Smooth muscle cell (in vitro differentiated cells): ENCODE measurements around the gene CALR3. TPM values are rescaled to one million over a fixed set of nuclear protein-coding genes. Genes with fewer than 3 reads are reported as not detected.

Source experiments
- DNase-seq: peaks from one replicate; lab custom pipeline; 2025; ENCODE audit not compliant: unreplicated experiment; lab: John Stamatoyannopoulos, UW
- H2AFZ ChIP-seq: fragments of 200-600 bp; sonication (generic); 2 replicates; pipeline ENCODE4 v1.6.0; 2016; ENCODE audit warnings: antibody characterized with exemption, low read depth, mild to moderate bottlenecking
- H3F3A ChIP-seq: fragments of 200-600 bp; sonication (generic); 2 replicates; pipeline ENCODE4 v1.6.0; 2017; ENCODE audit warnings: antibody characterized with exemption, low read depth
- H3K27ac ChIP-seq: fragments of 200-600 bp; sonication (generic); 2 replicates; pipeline ENCODE4 v1.5.1; 2016; ENCODE audit warnings: low read depth, mild to moderate bottlenecking
- H3K27me3 ChIP-seq: fragments of 200-600 bp; sonication (generic); 2 replicates; pipeline ENCODE4 v1.6.1; 2016; ENCODE audit warnings: low read depth, mild to moderate bottlenecking
- H3K36me3 ChIP-seq: fragments of 200-600 bp; sonication (generic); 2 replicates; pipeline ENCODE4 v1.5.1; 2016; ENCODE audit warnings: low read depth
- H3K4me1 ChIP-seq: fragments of 200-600 bp; sonication (generic); 2 replicates; pipeline ENCODE4 v1.5.1; 2016; ENCODE audit warnings: low read depth
- H3K4me2 ChIP-seq: fragments of 200-600 bp; sonication (generic); 2 replicates; pipeline ENCODE4 v1.6.0; 2016; ENCODE audit warnings: mild to moderate bottlenecking
- H3K4me3 ChIP-seq: fragments of 200-600 bp; sonication (generic); 2 replicates; pipeline ENCODE4 v1.5.1; 2016; ENCODE audit warnings: mild to moderate bottlenecking
- H3K79me2 ChIP-seq: fragments of 200-600 bp; sonication (generic); 2 replicates; pipeline ENCODE4 v1.6.0; 2016; ENCODE audit warnings: low read depth, mild to moderate bottlenecking
- H3K9ac ChIP-seq: fragments of 200-600 bp; sonication (generic); 2 replicates; pipeline ENCODE4 v1.6.0; 2016; ENCODE audit warnings: low read depth
- H3K9me3 ChIP-seq: fragments of 200-600 bp; sonication (generic); replicated peaks from 2 replicates; pipeline ENCODE4 v1.5.1; 2016; ENCODE audit warnings: low read depth
- H4K20me1 ChIP-seq: fragments of 200-600 bp; sonication (generic); 2 replicates; pipeline ENCODE4 v1.6.0; 2016; ENCODE audit warnings: low read depth
- CTCF ChIP-seq: fragments of 200-600 bp; sonication (generic); IDR thresholded peaks from 2 replicates; pipeline ENCODE4 v1.5.1; 2017; ENCODE audit warnings: borderline replicate concordance, mild to moderate bottlenecking, antibody characterized with exemption; ENCODE audit not compliant: insufficient read depth, poor library complexity, severe bottlenecking
- WGBS: methylation state at CpG from one replicate; pipeline ENCODE4 v1.1.7; 2016; ENCODE audit warnings: low lambda C conversion rate; 5-methylcytosine and 5-hydroxymethylcytosine counted together
- polyA plus RNA-seq: library from polyadenylated mRNA; unstranded; fragments of >200 nt; fragmentation: Nextera tagmentation; extraction: Ambion mirVana; gene quantifications from 2 replicates; pipeline ENCODE4 v1.2.1, GENCODE V29; 2016
- total RNA-seq: library from RNA; depleted of rRNA; stranded (reverse); fragments of >200 nt; gene quantifications from 2 replicates; pipeline ENCODE4 v1.2.3, GENCODE V29; 2014

CALR3 gene
- total and polyA plus RNA-seq, 2 experiments from 2014 or later: not detected

DNA sequence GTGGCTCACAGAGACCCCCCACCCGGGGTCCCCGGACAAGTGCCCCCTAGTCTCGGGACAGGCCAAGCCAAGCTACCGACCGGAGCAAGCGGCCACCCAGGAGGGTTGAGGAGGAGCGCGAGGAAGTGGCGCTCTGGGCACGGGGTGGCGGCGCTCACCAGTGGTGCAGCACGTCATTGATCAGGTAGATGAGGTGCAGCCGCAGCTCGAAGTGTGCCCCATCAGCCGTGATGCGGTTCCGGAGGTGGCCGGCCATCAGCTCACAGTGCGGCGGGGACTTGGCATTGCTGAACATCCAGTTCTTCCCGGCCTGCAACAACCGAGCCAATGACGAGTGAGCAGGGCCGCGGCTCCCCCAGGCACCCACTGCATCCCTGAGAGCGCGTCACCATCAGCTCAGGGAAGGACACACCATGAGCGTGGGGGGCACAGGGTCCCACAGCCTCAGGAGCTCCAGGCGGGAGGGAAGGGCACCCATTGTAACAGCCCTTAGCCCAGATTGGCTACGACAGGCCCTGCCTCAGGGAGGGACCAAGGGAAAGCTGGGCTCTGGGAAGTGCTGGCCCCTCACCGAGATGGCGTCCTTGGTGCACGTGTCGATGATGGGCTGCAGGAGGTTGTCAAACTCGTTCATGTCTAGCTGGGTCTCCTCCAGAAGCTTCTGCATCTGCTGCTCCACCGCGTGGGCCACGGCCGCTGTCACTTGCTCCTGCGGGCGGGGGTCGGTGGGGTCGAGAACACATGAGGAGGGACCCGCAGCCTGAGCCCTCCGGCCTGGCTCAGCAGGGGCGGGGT lies 36.7 kb upstream of the CALR3 start:
- 96% methylated on average over 37 of the region's 47 CpGs for WGBS
- Histone ChIP-seq H3K4me1 (no peaks in the 10 kb centered on the region), H3K27ac (no peak overlapping the region), H3K4me2 (no peak overlapping the region), H2AFZ (no peak overlapping the region), H3K4me3 (no peak overlapping the region), H3K79me2 (peaks cover 14% of the 10 kb centered on the region), H3K9me3 (no peaks in the 10 kb centered on the region), H3F3A (no peaks in the 10 kb centered on the region), H3K27me3 (no peaks in the 10 kb centered on the region), H3K36me3 (no peaks in the 10 kb centered on the region), H3K9ac (no peak overlapping the region), H4K20me1 (peaks cover 42% of the 10 kb centered on the region)
- no peak for DNase-seq
- no peak for TF ChIP-seq CTCF

- H4K20me1 ChIP-seq: peaks cover 29% of the 10 kb centered on the region
- no peak overlapping the region for H3K27ac ChIP-seq
- no peaks in the 10 kb centered on the region for H3K27me3 ChIP-seq
- H3K4me3 ChIP-seq: no peak overlapping the region
- H3F3A ChIP-seq: no peaks in the 10 kb centered on the region
- H3K4me1 ChIP-seq: no peaks in the 10 kb centered on the region
- no peak overlapping the region for H3K9ac ChIP-seq
- H3K9me3 ChIP-seq: no peaks in the 10 kb centered on the region
- WGBS: over 99% methylated on average over 12 of the region's 12 CpGs
- no peak overlapping the region for H3K4me2 ChIP-seq
- peaks cover under 1% of the 10 kb centered on the region for H3K79me2 ChIP-seq
- no peaks in the 10 kb centered on the region for H3K36me3 ChIP-seq
- TF ChIP-seq CTCF: no peak
- H2AFZ ChIP-seq: no peak overlapping the region
- no peak for DNase-seq
Observed at GRCh38 chr19:16531380-16531669, 35.4 kb upstream of the CALR3 start.

DNA sequence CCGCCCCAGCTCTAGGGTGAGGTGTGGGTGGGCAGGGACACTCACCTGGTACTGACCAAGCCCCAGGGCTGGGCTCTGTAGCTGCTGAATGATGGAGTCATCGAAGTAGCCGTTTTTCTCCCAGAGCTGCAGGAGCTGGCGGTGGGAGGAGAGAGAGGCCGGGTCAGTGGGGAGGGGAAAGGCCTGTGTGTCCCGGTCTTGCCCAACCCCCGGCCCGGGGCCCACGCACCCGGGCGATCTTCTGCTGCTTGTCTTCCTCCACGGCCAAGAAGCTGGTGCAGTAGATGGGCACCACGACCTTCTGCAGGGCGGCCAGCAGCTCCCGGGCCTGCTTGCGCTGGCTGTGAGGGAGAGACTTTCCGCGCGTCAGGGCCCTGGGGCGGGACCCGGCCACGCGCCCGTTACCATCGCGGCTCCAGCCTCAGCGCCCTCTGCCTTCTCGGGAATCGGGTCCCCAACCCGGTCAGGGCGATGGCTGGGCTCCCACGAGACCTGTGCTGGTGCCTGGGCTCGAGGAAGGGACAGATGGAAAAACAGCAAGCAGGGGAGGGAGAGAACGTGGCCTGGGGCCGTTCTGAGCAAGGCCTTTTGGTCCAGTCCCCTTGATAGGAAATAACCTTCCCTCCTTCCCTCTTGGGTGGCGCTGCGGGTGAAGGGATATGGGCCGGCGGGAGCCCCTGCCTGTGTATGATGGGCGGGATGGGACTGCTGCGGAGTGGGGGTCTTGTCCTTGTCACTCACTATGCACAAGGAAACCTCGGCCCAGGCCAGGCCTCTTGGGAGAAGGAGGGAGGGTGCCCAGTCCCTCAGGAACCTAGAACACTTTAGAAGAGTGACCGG lies 34.8 kb upstream of the CALR3 start:
- peaks cover 24% of the 10 kb centered on the region for H4K20me1 ChIP-seq
- H2AFZ ChIP-seq: no peak overlapping the region

More for the DNA sequence above, 34.8 kb upstream of the CALR3 start:
- Histone ChIP-seq H3K27ac (no peak overlapping the region), H3K4me3 (no peak overlapping the region), H3F3A (no peaks in the 10 kb centered on the region), H3K27me3 (no peaks in the 10 kb centered on the region), H3K9ac (no peak overlapping the region), H3K4me2 (no peak overlapping the region), H3K36me3 (no peaks in the 10 kb centered on the region), H3K79me2 (no peaks in the 10 kb centered on the region), H3K9me3 (no peaks in the 10 kb centered on the region), H3K4me1 (no peaks in the 10 kb centered on the region)
- 97% methylated on average over 42 of the region's 43 CpGs for WGBS
- DNase-seq: no peak
- no peak for TF ChIP-seq CTCF
